ENCODE results near the gene ARG2. TPM values are rescaled to one million over a fixed set of nuclear protein-coding genes. Genes with fewer than 3 reads are reported as not detected.

The ARG2 gene
- 10 to 100 TPM in 3 of 4 donors, 1 to 10 TPM in 1; 1.7 to 35.3 (median 11.9) TPM for polyA plus RNA-seq (ENCODE audit: insufficient read length in 4 of 4)

DNA sequence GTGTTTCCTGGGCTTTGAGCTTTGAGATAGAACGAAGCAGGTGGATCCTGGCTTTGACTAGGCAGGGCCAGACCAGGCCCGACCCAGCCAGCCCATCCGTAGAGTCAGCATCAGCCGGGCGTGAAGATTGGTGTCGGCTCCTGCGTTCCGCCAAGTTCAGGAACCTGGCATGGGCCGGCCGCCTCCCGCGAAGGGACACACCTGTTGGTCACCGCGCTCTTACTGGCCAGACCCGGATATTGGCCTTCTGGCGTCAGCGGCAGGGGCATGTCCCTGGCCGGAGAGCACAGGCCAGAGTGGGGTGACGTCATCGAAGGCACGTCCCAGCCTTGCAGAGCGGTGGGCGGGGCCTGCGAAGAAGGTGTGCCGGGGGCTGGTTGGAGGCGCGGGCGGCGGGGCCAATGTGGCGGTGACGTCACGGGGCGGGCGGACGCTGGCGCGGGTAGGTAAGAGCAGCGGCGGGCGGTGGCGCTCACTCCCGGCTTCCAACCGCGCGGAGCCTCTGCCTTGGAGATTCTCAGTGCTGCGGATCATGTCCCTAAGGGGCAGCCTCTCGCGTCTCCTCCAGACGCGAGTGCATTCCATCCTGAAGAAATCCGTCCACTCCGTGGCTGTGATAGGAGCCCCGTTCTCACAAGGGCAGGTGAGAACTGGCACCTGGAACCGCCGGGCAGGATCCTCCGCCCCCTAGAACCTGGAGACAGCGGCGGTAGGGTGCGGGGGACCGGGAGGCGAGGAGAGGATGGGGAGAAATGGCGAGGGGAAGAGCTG lies at the start of gene ARG2:
Gene ARG2, plus strand, starts transcription at position 475 of the 771 bp plus-strand sequence. Its CDS starts 58 bp downstream, at position 533.
- DNase-seq (ENCODE audit: low read depth in 4 of 4, low spot score in 3 of 4): peak; percentile 78 to 89 (median 82)

- DNase-seq (ENCODE audit: low read depth in 4 of 4, low spot score in 3 of 4): no peak
Measured at GRCh38 chr14:67570453-67570852, 49.3 kb upstream of the ARG2 start.

- no peak for DNase-seq (ENCODE audit: low read depth in 4 of 4, low spot score in 3 of 4)
Measured at GRCh38 chr14:67571275-67571990, 48.3 kb upstream of the ARG2 start.

DNA sequence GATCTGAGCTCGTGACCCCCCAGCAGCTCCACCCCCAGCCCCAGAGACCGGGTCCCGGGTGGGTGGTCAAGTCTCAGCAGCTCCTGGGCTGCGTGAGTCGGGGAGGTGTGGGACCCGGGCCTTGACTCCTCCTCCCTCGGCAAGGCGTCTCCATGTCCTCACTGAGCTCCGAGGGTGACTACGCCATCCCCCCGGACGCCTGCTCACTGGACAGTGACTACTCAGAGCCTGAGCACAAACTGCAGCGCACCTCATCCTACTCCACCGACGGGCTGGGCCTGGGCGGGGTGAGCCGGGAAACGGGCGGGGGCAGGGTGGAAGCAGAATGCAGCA lies 47.8 kb upstream of the ARG2 start:
- no peak for DNase-seq (ENCODE audit: low read depth in 4 of 4, low spot score in 3 of 4)

DNA sequence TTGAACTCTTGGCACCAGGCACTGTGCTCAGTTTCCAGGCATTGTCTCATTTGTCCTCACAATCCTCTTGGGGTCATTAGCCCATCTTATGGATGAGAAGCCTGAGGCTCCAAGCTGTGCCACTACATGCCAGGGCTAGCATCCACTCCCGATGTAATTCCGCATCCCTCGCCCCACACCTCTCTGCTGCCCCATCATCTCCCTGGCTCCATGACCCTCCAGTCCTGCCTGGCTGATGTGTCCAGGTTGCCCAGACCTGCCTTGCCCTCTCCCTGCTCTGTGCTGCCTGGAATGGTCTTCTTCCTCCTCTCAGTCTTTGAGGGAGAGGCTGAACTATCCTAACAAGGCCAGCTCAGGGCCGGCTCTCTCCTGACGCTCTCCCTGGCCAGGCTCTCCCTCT lies 47.1 kb upstream of the ARG2 start:
- DNase-seq (ENCODE audit: low read depth in 4 of 4, low spot score in 3 of 4): no peak

DNA sequence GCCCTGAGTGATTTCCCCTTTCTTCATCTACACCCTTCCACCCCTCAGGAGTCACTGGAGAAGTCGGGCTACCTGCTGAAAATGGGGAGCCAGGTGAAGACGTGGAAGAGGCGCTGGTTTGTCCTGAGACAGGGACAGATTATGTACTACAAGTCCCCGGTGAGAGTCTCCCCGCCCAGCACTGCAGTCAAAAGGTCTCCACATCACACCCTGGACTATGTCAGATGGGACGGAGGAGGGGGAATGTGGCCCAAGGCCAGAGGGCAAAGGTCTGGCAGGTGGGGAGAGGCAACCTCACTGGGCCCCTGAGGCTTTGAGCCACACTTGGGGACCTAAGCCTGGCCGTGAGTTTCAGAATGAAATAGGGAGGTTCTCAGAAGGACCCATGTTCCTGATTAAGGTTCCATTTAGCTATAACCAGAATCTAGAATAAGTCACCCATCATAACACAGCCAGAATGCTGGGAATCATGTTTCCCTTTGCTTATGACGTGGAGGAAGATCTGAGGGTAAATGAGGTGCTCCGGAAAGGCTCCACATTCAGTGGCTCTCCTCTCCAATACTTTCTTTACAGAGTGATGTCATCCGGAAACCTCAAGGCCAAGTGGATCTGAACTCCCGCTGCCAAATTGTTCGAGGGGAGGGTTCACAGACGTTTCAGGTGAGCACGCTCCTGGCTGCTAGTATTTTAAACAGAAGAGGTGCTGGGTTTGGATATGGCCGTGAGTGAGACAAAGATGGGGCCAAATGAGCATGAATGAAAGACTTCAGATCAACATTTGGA lies 46.3 kb upstream of the ARG2 start:
- no peak for DNase-seq (ENCODE audit: low read depth in 4 of 4, low spot score in 3 of 4)

DNA sequence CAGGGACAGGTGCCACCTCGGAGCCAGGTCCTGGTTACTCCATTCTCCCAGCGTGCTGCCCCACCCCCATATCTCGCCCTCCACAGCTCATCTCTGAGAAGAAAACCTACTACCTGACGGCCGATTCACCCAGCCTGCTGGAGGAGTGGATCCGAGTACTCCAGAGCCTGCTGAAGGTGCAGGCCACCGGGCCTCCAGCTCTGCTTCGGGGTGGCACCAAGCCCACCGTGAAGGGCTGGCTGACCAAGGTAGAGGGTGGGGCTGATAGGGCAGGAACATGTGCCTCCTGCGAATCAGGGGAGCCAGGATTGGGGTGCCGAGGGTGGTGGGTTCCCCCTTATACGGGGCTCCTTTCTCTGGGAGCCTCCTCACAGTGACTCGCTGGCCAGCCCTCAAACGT lies 45.6 kb upstream of the ARG2 start:
- DNase-seq (ENCODE audit: low read depth in 4 of 4, low spot score in 3 of 4): no peak

GRCh38 chr14:67574806-67575205 lies 44.9 kb upstream of the ARG2 start:
- DNase-seq (ENCODE audit: low read depth in 4 of 4, low spot score in 3 of 4): no peak

DNA sequence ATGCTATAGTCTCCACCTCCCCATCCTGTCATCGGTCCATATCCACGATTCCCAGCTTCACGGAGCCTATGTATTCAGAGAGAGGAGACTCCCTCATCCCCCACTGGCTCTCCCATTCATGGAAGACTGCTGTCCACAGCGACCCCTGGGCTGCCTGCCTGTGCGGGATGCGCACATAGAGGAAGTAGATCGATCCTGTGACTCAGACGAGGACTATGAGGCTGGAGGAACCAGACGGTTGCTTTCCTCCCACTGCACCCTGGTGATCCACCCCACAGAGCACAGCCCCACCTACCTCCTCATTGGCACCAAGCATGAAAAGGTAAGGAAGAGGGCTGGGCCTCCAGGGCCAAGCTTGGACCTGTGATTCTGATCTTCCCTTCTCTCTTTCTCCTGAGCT lies 44.0 kb upstream of the ARG2 start:
- DNase-seq (ENCODE audit: low read depth in 4 of 4, low spot score in 3 of 4): no peak

DNA sequence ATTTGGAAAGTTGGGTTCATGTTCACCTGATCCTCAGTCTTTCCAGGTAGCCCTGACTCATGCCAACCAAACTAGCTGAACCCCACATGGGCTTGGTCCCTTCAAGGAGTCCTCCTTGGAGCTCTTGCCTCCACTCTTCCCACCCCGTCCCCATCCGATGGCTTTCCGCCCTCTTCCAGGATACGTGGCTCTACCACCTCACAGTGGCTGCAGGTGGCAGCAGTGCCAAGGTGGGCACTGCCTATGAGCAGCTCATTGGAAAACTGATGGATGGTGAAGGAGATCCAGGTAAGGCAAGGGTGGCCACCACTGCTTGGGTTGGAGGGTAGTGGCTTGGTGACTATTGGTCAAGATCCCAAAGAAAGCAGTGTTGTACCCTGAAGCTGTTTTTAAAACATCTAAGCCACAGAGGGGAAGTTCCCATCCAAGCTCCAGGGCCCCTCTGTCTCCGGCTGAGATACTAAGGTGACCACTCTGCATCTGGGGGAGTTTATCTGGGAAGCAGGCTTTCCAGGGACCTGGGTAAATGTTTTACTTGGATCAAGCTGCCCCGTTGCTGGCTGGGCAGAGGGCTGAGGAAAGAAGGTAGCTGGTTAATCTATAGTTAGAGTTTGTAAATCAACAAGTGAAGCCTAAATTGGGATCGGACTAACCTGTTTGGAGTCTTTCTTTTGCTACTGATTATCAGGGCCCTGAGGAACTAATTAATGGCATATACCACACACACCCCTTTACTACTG lies 43.3 kb upstream of the ARG2 start:
- no peak for DNase-seq (ENCODE audit: low read depth in 4 of 4, low spot score in 3 of 4)

- DNase-seq (ENCODE audit: low read depth in 4 of 4, low spot score in 3 of 4): no peak
Measured at GRCh38 chr14:67577181-67577808, 42.4 kb upstream of the ARG2 start.

- DNase-seq (ENCODE audit: low read depth in 4 of 4, low spot score in 3 of 4): no peak
Measured at GRCh38 chr14:67577909-67578749, 41.6 kb upstream of the ARG2 start.

GRCh38 chr14:67579040-67579439 lies 40.7 kb upstream of the ARG2 start:
- no peak for DNase-seq (ENCODE audit: low read depth in 4 of 4, low spot score in 3 of 4)

GRCh38 chr14:67579636-67580035 lies 40.1 kb upstream of the ARG2 start:
- no peak for DNase-seq (ENCODE audit: low read depth in 4 of 4, low spot score in 3 of 4)

GRCh38 chr14:67580336-67581171 lies 39.2 kb upstream of the ARG2 start:
- no peak for DNase-seq (ENCODE audit: low read depth in 4 of 4, low spot score in 3 of 4)

DNA sequence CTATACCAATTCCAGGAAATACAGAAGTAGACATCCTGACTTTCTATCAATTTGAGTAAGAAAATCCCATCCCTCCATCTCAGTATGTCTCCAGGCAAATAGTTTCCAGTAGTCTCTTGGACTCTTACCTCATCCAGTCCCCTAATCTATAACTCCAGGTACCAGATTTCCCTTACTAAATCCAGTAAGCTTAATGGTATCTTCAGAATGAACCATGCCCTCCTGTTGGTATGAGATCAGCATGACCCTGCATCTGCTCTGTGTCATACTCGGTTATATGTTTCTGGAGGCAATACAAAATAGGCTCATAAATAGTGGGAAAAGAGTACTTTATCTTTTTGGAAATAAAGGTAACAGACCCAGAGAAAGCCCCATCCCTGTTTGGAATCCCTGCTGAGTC lies 38.1 kb upstream of the ARG2 start:
- no peak for DNase-seq (ENCODE audit: low read depth in 4 of 4, low spot score in 3 of 4)

DNA sequence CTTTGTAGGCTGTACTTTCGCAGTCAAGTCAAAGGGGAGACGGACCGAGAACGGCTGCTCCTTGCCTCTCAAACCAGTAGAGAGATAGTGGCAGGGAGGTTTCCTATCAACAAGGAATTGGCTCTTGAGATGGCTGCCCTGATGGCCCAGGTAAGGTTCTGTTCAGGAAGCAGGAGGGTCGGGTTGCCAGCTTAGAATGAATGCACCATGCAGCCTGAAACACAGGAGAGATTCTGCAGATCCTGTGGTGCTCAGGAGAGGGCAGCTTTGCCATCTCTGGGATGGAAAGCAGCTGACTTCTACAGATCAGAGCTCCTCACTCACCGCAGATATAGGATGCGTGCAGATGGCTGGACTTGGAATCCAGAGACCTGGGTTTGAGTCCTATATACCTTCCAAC lies 37.7 kb upstream of the ARG2 start:
- no peak for DNase-seq (ENCODE audit: low read depth in 4 of 4, low spot score in 3 of 4)

Measured in left renal pelvis (tissue), 4 donors.